Adrenal gland (tissue), 12 donors: ENCODE results near the gene PCDHGA6. TPM values are rescaled to one million over a fixed set of nuclear protein-coding genes. Genes with fewer than 3 reads are reported as not detected.

Experiments
- DNase-seq, 7 donors: peaks; one replicate each; pipeline ENCODE4 v3.0.0-alpha.2; 2019 to 2020
- H3K27ac ChIP-seq, 5 donors: fragments of 200-600 bp; sonication (generic) in 4 of 5; 1 replicate in 3 of 5; 2 replicates in 2 of 5; pipeline versions ENCODE4 v1.5.1 to v1.8.0; 2016 to 2020; ENCODE audit warnings: mild to moderate bottlenecking in 1 of 5
- H3K27me3 ChIP-seq: fragments of 200-600 bp; 2 replicates; pipeline ENCODE4 v1.8.0; 2021
- H3K36me3 ChIP-seq, 2 donors: fragments of 200-600 bp; replicated peaks in 1 of 2; 1 replicate in 1 of 2; 2 replicates in 1 of 2; pipeline versions ENCODE4 v1.5.1 to v1.8.0; 2018 to 2022
- H3K4me1 ChIP-seq, 2 donors: fragments of 200-600 bp; replicated peaks in 1 of 2; 1 replicate in 1 of 2; 2 replicates in 1 of 2; pipeline versions ENCODE4 v1.5.1 to v1.8.0; 2018 to 2021
- H3K4me3 ChIP-seq, 4 donors: fragments of 200-600 bp; sonication (generic) in 3 of 4; one replicate each; pipeline ENCODE4 v1.5.1; 2016 to 2018
- H3K9me3 ChIP-seq, 3 donors: fragments of 200-600 bp; sonication (generic) in 1 of 3; replicated peaks in 1 of 3; 1 replicate in 2 of 3; 2 replicates in 1 of 3; pipeline versions ENCODE4 v1.5.1 to v1.8.0; 2016 to 2021
- CTCF ChIP-seq, 6 experiments: fragments of 450-650 bp in 4 of 6; fragments of 200-600 bp in 2 of 6; sonication (generic) in 1 of 6; IDR thresholded peaks; 1 replicate in 5 of 6; 2 replicates in 1 of 6; pipeline versions ENCODE4 v1.5.1 to v1.8.0; 2016 to 2021; ENCODE audit warnings: antibody characterized with exemption in 6 of 6, mild to moderate bottlenecking in 2 of 6, moderate library complexity in 1 of 6
- POLR2A ChIP-seq, 2 donors: fragments of 450-650 bp; IDR thresholded peaks; one replicate each; pipeline ENCODE4 v1.6.1; 2017; ENCODE audit warnings: antibody characterized with exemption in 2 of 2, mild to moderate bottlenecking in 2 of 2, moderate library complexity in 1 of 2
- WGBS, 4 donors: extraction: QIAGEN DNeasy Blood & Tissue Kit in 2 of 4; methylation state at CpG; one replicate each; pipeline versions ENCODE4 v1.1.5 to v1.1.7; 2013 to 2017; 5-methylcytosine and 5-hydroxymethylcytosine counted together
- intact Hi-C, 2 donors: fragments of 100-400 bp; cut with DNase I; formaldehyde crosslinking; loops; one replicate each; pipeline versions ENCODE4 v1.14.1 to v1.15.0; 2022 to 2023
- polyA plus RNA-seq, 3 donors: library from polyadenylated mRNA; stranded (reverse); fragments of 200-250 nt in 2 of 3; fragments of 350-450 nt in 1 of 3; fragmentation: Illumina TruSeq in 1 of 3; extraction: RNeasy Lipid Tissue Mini Kit (QIAGEN cat#74804) in 1 of 3; gene quantifications; one replicate each; pipeline ENCODE4 v1.2.3, GENCODE V29; 2013 to 2014
- total RNA-seq, 9 donors: library from RNA; depleted of rRNA in 4 of 9; stranded (reverse); fragments of >200 nt in 4 of 9; fragments of 120-200 nt in 1 of 9; fragmentation: NEBNext Ultra II Directional in 1 of 9; extraction: Animal tissue kit (Norgen Biotek cat#: 25700) in 1 of 9; gene quantifications; one replicate each; pipeline versions ENCODE4 v1.1.0 to v1.2.4, GENCODE V29; 2013 to 2023
- donor health status: healthy with polysubstance abuse.
- donor health status: Bipolar disorder and iron deficiency.
- donor health status: DM: yes; HTN: yes; CAD: no.
- donor health status: DM: no; HTN: no; CAD: no.
- donor health status: DM: no; HTN: no; CAD: no.
- donor health status: DM: yes; HTN: yes; CAD: no.

The PCDHGA6 gene
- total and polyA plus RNA-seq, 12 donors: 0.57 to 6.6 (median 2.8) TPM

DNA sequence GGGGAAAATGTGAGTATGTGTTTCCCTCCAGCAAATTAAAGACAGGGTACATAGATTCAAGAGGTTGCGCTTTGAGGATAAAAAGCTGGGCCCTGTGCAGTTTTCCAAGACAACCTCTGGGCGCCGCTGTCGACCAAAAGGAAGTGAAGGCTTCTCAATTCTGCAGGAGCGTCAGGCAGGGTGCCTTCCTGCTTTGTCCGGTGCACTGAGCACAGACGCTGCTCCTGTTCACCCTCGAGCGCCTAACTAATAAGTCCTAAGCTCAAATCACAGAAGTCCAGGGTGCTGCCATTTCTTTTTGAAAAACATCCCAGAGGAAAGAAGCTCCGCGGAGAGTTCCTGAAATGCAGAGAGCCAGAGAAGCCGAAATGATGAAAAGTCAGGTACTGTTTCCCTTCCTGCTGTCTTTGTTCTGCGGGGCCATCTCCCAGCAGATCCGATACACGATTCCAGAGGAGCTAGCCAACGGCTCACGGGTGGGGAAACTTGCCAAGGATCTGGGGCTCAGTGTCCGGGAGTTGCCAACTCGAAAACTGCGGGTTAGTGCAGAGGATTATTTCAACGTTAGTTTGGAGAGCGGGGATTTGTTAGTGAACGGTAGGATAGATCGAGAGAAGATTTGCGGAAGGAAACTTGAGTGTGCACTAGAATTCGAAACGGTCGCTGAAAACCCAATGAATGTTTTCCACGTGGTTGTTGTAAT lies 23.6 kb upstream of the PCDHGA6 start, which contains the start of gene PCDHGB1:
Gene PCDHGB1, plus strand, starts transcription at position 183 of the 703 bp plus-strand sequence. Its CDS starts 162 bp downstream, at position 345.
- H3K4me1 ChIP-seq: no peaks in the 10 kb centered on the region
- 16 to 31% (median 21%) methylated on average over 28 to 29 of the region's 29 CpGs for WGBS, 4 donors
- H3K9me3 ChIP-seq: peaks cover 0 to 14% (median 13%) of the 10 kb centered on the region in 3 donors
- peak in 2 of 7 donors; percentile 35 to 46 for DNase-seq
- no peaks in the 10 kb centered on the region for H3K36me3 ChIP-seq
- intact Hi-C loops: no loop called here
- H3K4me3 ChIP-seq: peak within 1 kb of the TSS in 1 of 4 donors; percentile 33
- TF ChIP-seq POLR2A (IDR thresholded peaks at IDR 0.05): no peak
- peak in 4 of 6 experiments; percentile 16 to 29 (median 22) for TF ChIP-seq CTCF (IDR thresholded peaks at IDR 0.05)
- no peak within 1 kb of the TSS for H3K27ac ChIP-seq
- H3K27me3 ChIP-seq: no peaks in the 10 kb centered on the region

GRCh38 chr5:141351591-141351990 lies 22.1 kb upstream of the PCDHGA6 start:
- no peak overlapping the region for H3K27ac ChIP-seq
- no peaks in the 10 kb centered on the region for H3K27me3 ChIP-seq
- DNase-seq: no peak
- WGBS, 4 donors: 24 to 59% (median 25%) methylated on average over 9 to 34 of the region's 36 CpGs
- H3K4me3 ChIP-seq: no peak overlapping the region
- H3K36me3 ChIP-seq: no peaks in the 10 kb centered on the region
- H3K4me1 ChIP-seq: no peaks in the 10 kb centered on the region
- peaks cover 0 to 18% (median 14%) of the 10 kb centered on the region in 3 donors for H3K9me3 ChIP-seq
- intact Hi-C loops: no loop called here
- no peak for TF ChIP-seq POLR2A (IDR thresholded peaks at IDR 0.05)
- TF ChIP-seq CTCF (IDR thresholded peaks at IDR 0.05): no peak

- no peaks in the 10 kb centered on the region for H3K27me3 ChIP-seq
- peak within 1 kb of the TSS in 1 of 4 donors; percentile 45 for H3K4me3 ChIP-seq
- TF ChIP-seq POLR2A (IDR thresholded peaks at IDR 0.05) (no peak), CTCF (IDR thresholded peaks at IDR 0.05) (peak in 3 of 6 experiments; percentile 13 to 45 (median 17))
- intact Hi-C loops: no loop called here
- no peak for DNase-seq
- H3K4me1 ChIP-seq: no peaks in the 10 kb centered on the region
- WGBS, 4 donors: 11 to 16% (median 14%) methylated on average over 26 to 29 of the region's 29 CpGs
- peaks cover 0 to 14% (median 13%) of the 10 kb centered on the region in 3 donors for H3K9me3 ChIP-seq
- no peak within 1 kb of the TSS for H3K27ac ChIP-seq
- no peaks in the 10 kb centered on the region for H3K36me3 ChIP-seq
These were observed 18.7 kb upstream of the PCDHGA6 start, which contains the start of gene PCDHGA4 for GRCh38 chr5:141354900-141355469. Gene PCDHGA4 (plus strand): TSS chr5:141355021. CDS start chr5:141355108, 87 bp downstream.

GRCh38 chr5:141355641-141356040 lies 18.1 kb upstream of the PCDHGA6 start:
- peak overlapping the region in 1 of 4 donors; percentile 45 for H3K4me3 ChIP-seq
- WGBS, 4 donors: 40 to 63% (median 47%) methylated on average over 24 of the region's 24 CpGs
- no peaks in the 10 kb centered on the region for H3K4me1 ChIP-seq
- H3K27me3 ChIP-seq: no peaks in the 10 kb centered on the region
- no peak overlapping the region for H3K27ac ChIP-seq
- no peak for TF ChIP-seq POLR2A (IDR thresholded peaks at IDR 0.05)
- TF ChIP-seq CTCF (IDR thresholded peaks at IDR 0.05): no peak
- intact Hi-C loops: no loop called here
- DNase-seq: no peak
- peaks cover 0 to 15% (median 14%) of the 10 kb centered on the region in 3 donors for H3K9me3 ChIP-seq
- H3K36me3 ChIP-seq: no peaks in the 10 kb centered on the region
